GM04503 (cell line): ENCODE results near the gene GPR119.
A peak's percentile ranks its signal among the peaks of the same experiment; 100 is the strongest.
"Not testable (repeated sequence)": the region's sequence is repeated elsewhere in the genome, so short reads cannot be mapped to it uniquely, and the experiment has no call there.

Experiments
- DNase-seq: peaks from one replicate; pipeline ENCODE4 v3.0.0-alpha.2; 2012; ENCODE audit warnings: low read depth

Gene GPR119

GRCh38 chrX:130385520-130385919 lies at the start of gene GPR119:
TSS of gene GPR119 (minus strand) at chrX:130385674. CDS start at chrX:130385447, 227 bp downstream.
- DNase-seq: no peak

GRCh38 chrX:130429236-130429635 lies 43.8 kb upstream of the GPR119 start:
- not testable (repeated sequence) for DNase-seq

- no peak for DNase-seq
Observed at GRCh38 chrX:130426531-130426930, 41.1 kb upstream of the GPR119 start.

- no peak for DNase-seq
Observed at GRCh38 chrX:130419263-130419662, 33.8 kb upstream of the GPR119 start.

GRCh38 chrX:130418740-130419139 lies 33.3 kb upstream of the GPR119 start:
- DNase-seq: no peak

GRCh38 chrX:130418066-130418465 lies 32.6 kb upstream of the GPR119 start:
- DNase-seq: no peak

- no peak for DNase-seq
Observed at GRCh38 chrX:130416785-130417184, 31.3 kb upstream of the GPR119 start.

- DNase-seq: no peak
Observed at GRCh38 chrX:130415201-130415600, 29.7 kb upstream of the GPR119 start.

GRCh38 chrX:130414800-130415199 lies 29.3 kb upstream of the GPR119 start:
- DNase-seq: no peak

- DNase-seq: peak; percentile 9
Observed at GRCh38 chrX:130413415-130413814, 27.9 kb upstream of the GPR119 start.

GRCh38 chrX:130402208-130402684 lies 16.8 kb upstream of the GPR119 start:
- no peak for DNase-seq

- DNase-seq: peak; percentile 8
Observed at GRCh38 chrX:130401415-130402207, 16.1 kb upstream of the GPR119 start, which contains the start of gene RBMX2. TSS of gene RBMX2 (plus strand) at chrX:130401987. CDS start at chrX:130402033, 46 bp downstream.

- no peak for DNase-seq
Observed at GRCh38 chrX:130395341-130395740, 9.9 kb upstream of the GPR119 start.

GRCh38 chrX:130393451-130394074 lies 8.1 kb upstream of the GPR119 start:
- peak; percentile 19 for DNase-seq

- no peak for DNase-seq
Observed at GRCh38 chrX:130386408-130386808, 934 bp upstream of the GPR119 start.

- DNase-seq: no peak
Observed at GRCh38 chrX:130378024-130378669, 7.3 kb downstream of the GPR119 start.

GRCh38 chrX:130376077-130376476 lies 9.4 kb downstream of the GPR119 start:
- no peak for DNase-seq

- DNase-seq: not testable (repeated sequence)
Observed at GRCh38 chrX:130352050-130352449, 33.4 kb downstream of the GPR119 start.

- no peak for DNase-seq
Observed at GRCh38 chrX:130351567-130351966, 33.9 kb downstream of the GPR119 start.

- no peak for DNase-seq
Observed at GRCh38 chrX:130347321-130347720, 38.2 kb downstream of the GPR119 start.

GRCh38 chrX:130343411-130343810 lies 42.1 kb downstream of the GPR119 start:
- no peak for DNase-seq

GRCh38 chrX:130340271-130340670 lies 45.2 kb downstream of the GPR119 start:
- no peak for DNase-seq
